GM12873 (cell line): ENCODE measurements around the gene VGF.

Experiments used
- TF ChIP-seq, protein P1 (sequence below): IDR thresholded peaks from 2 replicates; pipeline ENCODE4 v1.5.1; 2012; ENCODE audit warnings: low read depth, mild to moderate bottlenecking, moderate library complexity, low read length, control low read depth; ENCODE audit not compliant: insufficient read depth; ENCODE audit errors: missing control alignments

VGF gene

DNA sequence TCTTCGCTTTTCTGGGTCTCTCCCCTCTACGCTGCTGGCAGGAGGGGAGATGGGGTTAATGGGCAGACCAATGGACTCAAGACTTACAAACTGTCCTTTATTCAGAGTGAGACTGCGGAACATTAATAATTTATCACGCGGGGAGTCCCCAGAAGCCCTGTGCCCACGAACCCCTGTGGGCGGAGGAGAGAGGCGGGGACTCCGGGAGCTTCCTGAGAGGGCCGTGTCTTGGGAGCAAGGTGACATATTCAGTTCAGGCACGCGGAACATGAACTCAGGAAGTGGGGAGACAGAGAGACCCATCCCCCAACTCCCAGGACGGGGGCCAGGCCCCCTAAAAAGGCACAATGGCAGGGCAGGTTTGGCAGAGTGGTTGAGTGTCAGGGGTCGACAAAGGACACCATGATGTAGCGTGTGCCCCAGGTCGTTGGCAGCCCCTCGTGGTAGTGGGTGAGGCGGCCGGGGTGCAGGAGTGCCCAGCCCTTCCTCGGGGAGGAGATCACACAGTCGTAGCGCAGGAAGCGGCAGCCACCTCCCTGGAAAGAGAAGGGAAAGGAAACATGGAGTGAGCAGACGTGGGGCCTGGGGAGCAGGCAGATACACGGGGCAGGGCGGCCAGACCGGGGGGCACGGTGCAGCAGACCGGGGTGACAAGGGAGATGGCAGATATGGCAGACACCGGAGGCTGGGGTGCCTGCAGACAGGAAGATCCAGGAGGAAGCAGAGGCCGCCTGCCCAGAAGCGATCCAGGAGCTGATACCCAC, 40.7 kb upstream of the VGF start:
- TF ChIP-seq, protein P1, sequence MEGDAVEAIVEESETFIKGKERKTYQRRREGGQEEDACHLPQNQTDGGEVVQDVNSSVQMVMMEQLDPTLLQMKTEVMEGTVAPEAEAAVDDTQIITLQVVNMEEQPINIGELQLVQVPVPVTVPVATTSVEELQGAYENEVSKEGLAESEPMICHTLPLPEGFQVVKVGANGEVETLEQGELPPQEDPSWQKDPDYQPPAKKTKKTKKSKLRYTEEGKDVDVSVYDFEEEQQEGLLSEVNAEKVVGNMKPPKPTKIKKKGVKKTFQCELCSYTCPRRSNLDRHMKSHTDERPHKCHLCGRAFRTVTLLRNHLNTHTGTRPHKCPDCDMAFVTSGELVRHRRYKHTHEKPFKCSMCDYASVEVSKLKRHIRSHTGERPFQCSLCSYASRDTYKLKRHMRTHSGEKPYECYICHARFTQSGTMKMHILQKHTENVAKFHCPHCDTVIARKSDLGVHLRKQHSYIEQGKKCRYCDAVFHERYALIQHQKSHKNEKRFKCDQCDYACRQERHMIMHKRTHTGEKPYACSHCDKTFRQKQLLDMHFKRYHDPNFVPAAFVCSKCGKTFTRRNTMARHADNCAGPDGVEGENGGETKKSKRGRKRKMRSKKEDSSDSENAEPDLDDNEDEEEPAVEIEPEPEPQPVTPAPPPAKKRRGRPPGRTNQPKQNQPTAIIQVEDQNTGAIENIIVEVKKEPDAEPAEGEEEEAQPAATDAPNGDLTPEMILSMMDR: no peak

DNA sequence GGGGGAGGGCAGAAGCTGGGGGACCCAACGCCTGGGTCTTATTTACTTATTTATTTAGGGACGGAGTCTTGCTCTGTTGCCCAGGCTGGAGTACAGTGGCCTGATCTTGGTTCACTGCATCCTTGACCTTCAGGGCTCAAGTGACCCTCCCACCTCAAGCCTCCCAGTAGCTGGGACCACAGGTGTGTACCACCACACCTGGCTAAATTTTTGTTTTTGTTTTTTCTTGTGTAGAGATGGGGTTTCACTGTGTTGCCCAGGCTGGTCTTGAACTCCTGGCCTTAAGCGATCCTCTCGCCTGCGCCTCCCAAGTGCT, 37.2 kb upstream of the VGF start:
- TF ChIP-seq, protein P1: no peak

DNA sequence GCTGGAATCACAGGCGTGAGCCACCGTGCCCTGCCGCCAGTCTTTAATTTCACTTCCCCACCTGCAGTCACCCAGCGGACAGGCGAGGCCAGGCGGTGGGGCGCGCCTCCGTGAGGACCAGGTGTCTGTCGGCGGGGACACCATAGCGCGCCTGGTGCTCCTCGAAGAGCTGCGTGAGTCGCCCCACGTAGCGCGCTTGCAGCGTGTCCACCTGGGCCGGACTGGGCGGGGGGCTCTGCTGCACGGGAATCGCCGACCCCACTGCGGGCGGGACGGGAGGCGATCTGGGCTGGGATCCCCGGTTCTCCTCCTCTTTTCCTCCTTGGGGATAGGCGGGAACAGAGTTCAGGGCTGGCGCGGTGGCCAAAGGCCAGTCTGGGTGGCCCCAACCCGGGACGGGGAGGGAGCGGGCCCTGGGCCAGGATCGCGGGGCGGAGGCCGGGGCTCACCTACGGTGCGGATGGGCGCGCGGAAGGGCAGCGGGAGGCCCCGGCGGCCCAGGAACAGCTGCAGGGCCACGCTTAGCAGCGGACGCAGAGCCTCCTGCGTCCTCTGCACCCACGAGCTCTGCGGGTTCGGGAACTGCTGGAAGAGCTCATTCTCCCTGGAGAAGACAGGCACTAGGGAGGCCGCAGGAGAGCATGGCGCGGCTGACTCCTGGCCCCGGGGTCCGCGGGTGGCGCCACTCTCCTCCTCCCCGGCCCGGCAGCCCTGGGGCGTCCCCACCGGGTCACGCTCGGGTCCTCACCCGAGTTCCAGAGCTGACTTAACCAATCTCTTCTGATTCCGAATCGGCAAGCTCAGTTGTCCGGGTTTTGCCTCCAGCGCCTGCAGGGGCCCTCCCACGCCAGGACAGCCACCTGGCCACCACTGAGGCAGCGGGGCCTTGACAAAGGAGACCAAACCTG, 36.6 kb upstream of the VGF start:
- TF ChIP-seq, protein P1: no peak

DNA sequence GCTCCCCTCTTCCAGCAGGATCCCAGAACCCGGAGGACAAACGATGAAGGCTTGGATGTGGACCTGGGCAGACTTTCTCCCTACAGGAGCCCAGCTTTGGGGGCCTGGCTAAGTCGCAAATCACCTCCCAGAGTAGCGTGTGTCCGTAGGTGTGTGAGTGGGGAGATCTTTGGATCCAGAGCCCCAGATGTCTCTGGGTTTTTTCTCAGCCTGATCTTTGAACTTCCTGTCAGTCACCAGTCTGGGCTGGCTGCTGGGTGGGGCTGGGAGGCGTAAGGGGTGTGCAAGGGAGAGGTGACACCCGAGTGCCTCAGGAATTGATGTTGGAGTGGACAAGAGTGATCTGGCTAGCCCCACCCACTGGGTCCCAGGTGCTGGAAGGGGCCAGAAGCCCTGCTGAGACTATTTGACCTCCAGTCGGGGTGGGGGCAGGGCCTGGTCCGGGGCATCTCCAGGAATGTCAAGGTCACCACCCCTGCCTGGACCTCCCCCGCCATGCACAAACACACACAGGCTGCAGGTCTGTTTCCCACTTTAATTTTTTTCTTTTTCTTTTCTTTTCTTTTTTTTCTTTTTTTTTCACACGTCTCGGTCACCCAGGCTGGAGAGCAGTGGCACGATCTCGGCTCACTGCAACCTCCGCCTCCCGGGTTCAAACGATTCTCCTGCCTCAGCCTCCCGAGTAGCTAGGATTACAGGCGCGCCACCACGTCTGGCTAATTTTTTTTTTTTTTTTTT, 35.7 kb upstream of the VGF start, which contains the start of gene MOGAT3:
TSS of gene MOGAT3 (minus strand) at position 175 of the 738 bp plus-strand sequence. CDS start 182 bp downstream, outside the sequence.
- TF ChIP-seq, protein P1: no peak

DNA sequence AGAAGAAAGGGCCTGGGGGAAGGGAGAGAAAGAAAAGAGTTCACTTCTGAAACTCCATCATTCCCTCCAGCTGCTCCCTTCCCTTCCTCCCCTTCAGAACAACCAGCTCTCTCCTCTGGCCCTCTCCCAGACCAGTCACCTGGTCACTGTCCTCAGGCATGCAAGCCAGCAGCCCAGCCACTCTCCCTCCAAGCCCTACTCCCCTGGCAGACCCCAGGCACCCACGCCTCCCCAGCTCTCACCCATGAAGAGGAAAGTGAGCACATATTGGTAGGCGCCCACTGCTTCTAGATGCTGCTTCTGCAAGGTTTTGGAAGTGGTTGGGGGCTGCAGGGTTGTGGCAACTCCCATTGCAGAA, 35.1 kb upstream of the VGF start:
- TF ChIP-seq, protein P1: no peak

DNA sequence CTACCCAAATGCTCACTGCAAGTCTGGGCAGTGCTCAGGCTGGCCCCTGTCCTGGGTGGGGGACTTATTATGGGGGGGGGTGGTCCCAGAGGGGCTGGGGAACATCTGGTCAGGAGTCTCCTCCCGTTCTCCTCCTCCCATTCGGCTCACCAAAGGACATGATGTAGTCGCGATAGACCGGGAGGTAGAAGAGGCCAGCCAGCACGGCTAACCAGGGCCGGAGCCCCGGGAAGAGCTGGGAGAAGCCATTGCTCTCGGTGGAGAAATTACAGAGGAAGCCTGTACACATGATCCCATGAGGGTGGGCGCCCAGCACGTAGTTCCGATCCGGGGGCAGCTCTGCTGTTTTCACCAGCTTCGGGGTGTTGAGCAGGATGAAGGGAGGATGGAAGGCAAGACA, 33.1 kb upstream of the VGF start:
- TF ChIP-seq, protein P1: no peak

DNA sequence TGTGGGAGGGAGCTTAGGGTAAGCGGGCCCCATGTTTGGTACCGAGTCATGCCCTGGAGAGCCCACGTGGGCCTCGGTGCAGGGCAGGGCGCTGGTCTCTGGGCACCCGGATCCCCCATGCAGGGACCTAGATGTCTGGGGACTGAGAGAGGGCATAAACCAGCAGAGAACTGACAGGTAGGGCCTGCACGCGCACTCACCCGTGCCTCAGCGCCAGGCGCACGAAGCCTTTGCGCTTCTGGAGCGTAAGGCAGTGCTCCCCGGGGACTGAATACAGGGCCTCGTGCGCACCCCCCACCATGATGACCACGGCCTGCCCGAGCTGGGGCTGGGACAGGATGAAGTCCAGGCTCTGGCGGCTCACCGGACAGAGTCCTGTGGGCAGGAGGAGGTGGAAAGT, 32.6 kb upstream of the VGF start:
- TF ChIP-seq, protein P1: no peak
